Measurements from ENCODE around the gene ARHGAP31.

The ARHGAP31 gene

DNA sequence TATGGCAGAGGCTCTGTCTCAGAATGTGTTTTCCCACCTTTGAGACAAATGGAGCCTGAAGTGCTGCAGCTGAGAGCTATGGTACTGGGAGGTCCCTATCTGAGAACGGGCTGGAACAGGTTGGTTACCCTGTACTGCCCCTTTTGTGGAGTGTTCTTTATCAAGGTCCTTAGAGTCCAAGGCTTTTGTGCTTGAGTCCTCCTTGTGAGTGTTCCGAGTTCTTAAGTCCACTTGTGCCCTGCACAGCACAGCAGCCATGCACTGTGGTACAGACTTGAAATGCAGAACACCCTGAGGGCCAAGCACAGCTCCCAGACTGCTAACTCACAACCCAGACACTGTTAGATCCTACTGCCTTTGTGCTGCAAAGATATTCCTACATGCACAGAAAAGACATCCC lies 67.8 kb downstream of the ARHGAP31 start:
- H3K36me3 ChIP-seq (ENCODE audit: control insufficient read depth in 2 of 2, insufficient read depth in 1 of 2, low read length in 2 of 2): no peaks in the 10 kb centered on the region
- no peak for TF ChIP-seq ZNF132 (tag by site-specific recombination; IDR thresholded peaks at IDR 0.05; ENCODE audit: borderline replicate concordance)
- no peak for TF ChIP-seq BCL11B (tag by site-specific recombination; IDR thresholded peaks at IDR 0.05; ENCODE audit: low read depth)
- no peak for TF ChIP-seq SCRT1 (tag by site-specific recombination; IDR thresholded peaks at IDR 0.05; ENCODE audit: borderline replicate concordance)
- no peak for TF ChIP-seq ZNF624 (tag by site-specific recombination; IDR thresholded peaks at IDR 0.05)
- TF ChIP-seq, protein P1, sequence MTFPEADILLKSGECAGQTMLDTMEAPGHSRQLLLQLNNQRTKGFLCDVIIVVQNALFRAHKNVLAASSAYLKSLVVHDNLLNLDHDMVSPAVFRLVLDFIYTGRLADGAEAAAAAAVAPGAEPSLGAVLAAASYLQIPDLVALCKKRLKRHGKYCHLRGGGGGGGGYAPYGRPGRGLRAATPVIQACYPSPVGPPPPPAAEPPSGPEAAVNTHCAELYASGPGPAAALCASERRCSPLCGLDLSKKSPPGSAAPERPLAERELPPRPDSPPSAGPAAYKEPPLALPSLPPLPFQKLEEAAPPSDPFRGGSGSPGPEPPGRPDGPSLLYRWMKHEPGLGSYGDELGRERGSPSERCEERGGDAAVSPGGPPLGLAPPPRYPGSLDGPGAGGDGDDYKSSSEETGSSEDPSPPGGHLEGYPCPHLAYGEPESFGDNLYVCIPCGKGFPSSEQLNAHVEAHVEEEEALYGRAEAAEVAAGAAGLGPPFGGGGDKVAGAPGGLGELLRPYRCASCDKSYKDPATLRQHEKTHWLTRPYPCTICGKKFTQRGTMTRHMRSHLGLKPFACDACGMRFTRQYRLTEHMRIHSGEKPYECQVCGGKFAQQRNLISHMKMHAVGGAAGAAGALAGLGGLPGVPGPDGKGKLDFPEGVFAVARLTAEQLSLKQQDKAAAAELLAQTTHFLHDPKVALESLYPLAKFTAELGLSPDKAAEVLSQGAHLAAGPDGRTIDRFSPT (tag by site-specific recombination; IDR thresholded peaks at IDR 0.05): no peak
- TF ChIP-seq, protein P2, sequence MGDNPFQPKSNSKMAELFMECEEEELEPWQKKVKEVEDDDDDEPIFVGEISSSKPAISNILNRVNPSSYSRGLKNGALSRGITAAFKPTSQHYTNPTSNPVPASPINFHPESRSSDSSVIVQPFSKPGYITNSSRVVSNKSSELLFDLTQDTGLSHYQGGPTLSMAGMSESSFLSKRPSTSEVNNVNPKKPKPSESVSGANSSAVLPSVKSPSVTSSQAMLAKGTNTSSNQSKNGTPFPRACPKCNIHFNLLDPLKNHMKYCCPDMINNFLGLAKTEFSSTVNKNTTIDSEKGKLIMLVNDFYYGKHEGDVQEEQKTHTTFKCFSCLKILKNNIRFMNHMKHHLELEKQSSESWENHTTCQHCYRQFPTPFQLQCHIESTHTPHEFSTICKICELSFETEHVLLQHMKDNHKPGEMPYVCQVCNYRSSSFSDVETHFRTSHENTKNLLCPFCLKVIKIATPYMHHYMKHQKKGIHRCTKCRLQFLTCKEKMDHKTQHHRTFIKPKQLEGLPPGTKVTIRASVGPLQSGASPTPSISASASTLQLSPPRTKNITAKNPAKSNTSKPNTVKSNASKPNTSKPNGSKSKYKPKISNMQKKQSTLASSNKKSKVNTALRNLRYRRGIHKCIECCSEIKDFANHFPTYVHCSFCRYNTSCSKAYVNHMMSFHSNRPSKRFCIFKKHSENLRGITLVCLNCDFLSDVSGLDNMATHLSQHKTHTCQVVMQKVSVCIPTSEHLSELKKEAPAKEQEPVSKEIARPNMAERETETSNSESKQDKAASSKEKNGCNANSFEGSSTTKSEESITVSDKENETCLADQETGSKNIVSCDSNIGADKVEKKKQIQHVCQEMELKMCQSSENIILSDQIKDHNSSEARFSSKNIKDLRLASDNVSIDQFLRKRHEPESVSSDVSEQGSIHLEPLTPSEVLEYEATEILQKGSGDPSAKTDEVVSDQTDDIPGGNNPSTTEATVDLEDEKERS (tag by site-specific recombination; IDR thresholded peaks at IDR 0.05): no peak
- TF ChIP-seq, protein P3, sequence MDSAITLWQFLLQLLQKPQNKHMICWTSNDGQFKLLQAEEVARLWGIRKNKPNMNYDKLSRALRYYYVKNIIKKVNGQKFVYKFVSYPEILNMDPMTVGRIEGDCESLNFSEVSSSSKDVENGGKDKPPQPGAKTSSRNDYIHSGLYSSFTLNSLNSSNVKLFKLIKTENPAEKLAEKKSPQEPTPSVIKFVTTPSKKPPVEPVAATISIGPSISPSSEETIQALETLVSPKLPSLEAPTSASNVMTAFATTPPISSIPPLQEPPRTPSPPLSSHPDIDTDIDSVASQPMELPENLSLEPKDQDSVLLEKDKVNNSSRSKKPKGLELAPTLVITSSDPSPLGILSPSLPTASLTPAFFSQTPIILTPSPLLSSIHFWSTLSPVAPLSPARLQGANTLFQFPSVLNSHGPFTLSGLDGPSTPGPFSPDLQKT (IDR thresholded peaks at IDR 0.05; ENCODE audit: borderline replicate concordance, low read depth, low read length): no peak
- TF ChIP-seq, protein P4, sequence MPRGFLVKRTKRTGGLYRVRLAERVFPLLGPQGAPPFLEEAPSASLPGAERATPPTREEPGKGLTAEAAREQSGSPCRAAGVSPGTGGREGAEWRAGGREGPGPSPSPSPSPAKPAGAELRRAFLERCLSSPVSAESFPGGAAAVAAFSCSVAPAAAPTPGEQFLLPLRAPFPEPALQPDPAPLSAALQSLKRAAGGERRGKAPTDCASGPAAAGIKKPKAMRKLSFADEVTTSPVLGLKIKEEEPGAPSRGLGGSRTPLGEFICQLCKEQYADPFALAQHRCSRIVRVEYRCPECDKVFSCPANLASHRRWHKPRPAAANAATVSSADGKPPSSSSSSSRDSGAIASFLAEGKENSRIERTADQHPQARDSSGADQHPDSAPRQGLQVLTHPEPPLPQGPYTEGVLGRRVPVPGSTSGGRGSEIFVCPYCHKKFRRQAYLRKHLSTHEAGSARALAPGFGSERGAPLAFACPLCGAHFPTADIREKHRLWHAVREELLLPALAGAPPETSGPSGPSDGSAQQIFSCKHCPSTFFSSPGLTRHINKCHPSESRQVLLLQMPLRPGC (tag by site-specific recombination; IDR thresholded peaks at IDR 0.05): no peak
- TF ChIP-seq ZSCAN23 (tag by site-specific recombination; IDR thresholded peaks at IDR 0.05): no peak
- H3K9me3 ChIP-seq (ENCODE audit: control insufficient read depth, insufficient read depth, low read depth, low read length): no peaks in the 10 kb centered on the region
- ChIA-PET POLR2A (interaction anchor here (1.2 kb wide), 1 partner anchor 121 kb away, joined by 3 read pairs; the partner anchor contains the start of gene B4GALT4), CTCF (interaction anchor here (0.6 kb wide), 1 partner anchor 62 kb away, joined by 3 read pairs; no protein-coding TSS in a partner anchor)
- H3K4me3 ChIP-seq (ENCODE audit: low read depth, low read length): no peak overlapping the region
- no peak overlapping the region for H3K27ac ChIP-seq (ENCODE audit: extremely low read depth, low read depth, low read length)
- no peaks in the 10 kb centered on the region for H3K4me1 ChIP-seq (ENCODE audit: control insufficient read depth, insufficient read depth, low read length)

DNA sequence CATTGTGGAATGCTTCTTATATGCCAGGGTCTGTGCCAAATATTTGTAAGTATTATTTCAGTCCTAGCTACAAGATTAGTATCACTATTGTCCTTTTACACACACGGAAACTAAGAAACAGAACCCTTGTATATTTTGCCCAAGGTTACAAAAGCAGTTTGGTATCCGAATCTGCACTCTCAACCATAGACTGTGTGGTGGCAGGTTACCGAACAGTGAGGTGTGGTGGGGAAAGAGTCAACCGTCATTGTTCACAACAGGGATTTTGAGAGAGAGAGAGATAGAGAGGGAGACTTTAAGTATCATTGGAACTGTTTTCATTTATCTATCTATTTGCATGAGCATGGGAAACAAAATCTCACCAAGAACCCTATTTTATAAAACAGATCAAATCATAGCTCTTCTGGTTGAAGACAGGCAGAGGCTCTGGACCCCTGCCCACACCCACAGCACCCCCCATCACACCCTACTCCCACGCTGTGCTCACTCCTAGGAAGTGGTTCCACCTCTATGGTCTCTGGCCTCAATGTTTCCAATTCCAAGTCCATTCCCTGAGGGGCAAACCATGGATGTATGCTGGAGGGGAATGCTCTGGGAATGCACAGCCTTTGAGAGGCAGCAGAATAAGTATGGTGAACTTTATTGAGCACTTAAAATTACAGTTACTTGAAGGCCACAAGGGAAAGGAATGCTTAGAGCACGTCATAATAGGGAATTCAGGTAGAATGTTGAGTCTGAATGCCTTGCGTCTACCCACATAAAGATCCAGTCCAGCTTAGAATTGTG lies 69.0 kb downstream of the ARHGAP31 start:
- Histone ChIP-seq H3K4me1 (ENCODE audit: control insufficient read depth, insufficient read depth, low read length) (no peaks in the 10 kb centered on the region), H3K9me3 (ENCODE audit: control insufficient read depth, insufficient read depth, low read depth, low read length) (no peaks in the 10 kb centered on the region), H3K27ac (ENCODE audit: extremely low read depth, low read depth, low read length) (no peak overlapping the region), H3K4me3 (ENCODE audit: low read depth, low read length) (no peak overlapping the region), H3K36me3 (ENCODE audit: control insufficient read depth in 2 of 2, insufficient read depth in 1 of 2, low read length in 2 of 2) (no peaks in the 10 kb centered on the region)
- ChIA-PET POLR2A (interaction anchor here (1.2 kb wide), 1 partner anchor 122 kb away, joined by 3 read pairs; the partner anchor contains the start of gene B4GALT4), CTCF (no interaction called here)
- TF ChIP-seq ZNF837 (tag by site-specific recombination; IDR thresholded peaks at IDR 0.05) (no peak), GLI4 (tag by site-specific recombination; IDR thresholded peaks at IDR 0.05) (no peak), YY1 (tag by site-specific recombination; IDR thresholded peaks at IDR 0.05) (no peak), SALL2 (tag by site-specific recombination; IDR thresholded peaks at IDR 0.05; ENCODE audit: borderline replicate concordance) (no peak)
- TF ChIP-seq, protein P5, sequence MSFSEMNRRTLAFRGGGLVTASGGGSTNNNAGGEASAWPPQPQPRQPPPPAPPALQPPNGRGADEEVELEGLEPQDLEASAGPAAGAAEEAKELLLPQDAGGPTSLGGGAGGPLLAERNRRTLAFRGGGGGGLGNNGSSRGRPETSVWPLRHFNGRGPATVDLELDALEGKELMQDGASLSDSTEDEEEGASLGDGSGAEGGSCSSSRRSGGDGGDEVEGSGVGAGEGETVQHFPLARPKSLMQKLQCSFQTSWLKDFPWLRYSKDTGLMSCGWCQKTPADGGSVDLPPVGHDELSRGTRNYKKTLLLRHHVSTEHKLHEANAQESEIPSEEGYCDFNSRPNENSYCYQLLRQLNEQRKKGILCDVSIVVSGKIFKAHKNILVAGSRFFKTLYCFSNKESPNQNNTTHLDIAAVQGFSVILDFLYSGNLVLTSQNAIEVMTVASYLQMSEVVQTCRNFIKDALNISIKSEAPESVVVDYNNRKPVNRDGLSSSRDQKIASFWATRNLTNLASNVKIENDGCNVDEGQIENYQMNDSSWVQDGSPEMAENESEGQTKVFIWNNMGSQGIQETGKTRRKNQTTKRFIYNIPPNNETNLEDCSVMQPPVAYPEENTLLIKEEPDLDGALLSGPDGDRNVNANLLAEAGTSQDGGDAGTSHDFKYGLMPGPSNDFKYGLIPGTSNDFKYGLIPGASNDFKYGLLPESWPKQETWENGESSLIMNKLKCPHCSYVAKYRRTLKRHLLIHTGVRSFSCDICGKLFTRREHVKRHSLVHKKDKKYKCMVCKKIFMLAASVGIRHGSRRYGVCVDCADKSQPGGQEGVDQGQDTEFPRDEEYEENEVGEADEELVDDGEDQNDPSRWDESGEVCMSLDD (tag by site-specific recombination; IDR thresholded peaks at IDR 0.05): no peak
- TF ChIP-seq, protein P6, sequence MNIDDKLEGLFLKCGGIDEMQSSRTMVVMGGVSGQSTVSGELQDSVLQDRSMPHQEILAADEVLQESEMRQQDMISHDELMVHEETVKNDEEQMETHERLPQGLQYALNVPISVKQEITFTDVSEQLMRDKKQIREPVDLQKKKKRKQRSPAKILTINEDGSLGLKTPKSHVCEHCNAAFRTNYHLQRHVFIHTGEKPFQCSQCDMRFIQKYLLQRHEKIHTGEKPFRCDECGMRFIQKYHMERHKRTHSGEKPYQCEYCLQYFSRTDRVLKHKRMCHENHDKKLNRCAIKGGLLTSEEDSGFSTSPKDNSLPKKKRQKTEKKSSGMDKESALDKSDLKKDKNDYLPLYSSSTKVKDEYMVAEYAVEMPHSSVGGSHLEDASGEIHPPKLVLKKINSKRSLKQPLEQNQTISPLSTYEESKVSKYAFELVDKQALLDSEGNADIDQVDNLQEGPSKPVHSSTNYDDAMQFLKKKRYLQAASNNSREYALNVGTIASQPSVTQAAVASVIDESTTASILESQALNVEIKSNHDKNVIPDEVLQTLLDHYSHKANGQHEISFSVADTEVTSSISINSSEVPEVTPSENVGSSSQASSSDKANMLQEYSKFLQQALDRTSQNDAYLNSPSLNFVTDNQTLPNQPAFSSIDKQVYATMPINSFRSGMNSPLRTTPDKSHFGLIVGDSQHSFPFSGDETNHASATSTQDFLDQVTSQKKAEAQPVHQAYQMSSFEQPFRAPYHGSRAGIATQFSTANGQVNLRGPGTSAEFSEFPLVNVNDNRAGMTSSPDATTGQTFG (tag by site-specific recombination; IDR thresholded peaks at IDR 0.05; ENCODE audit: borderline replicate concordance): no peak
- TF ChIP-seq, protein P7, sequence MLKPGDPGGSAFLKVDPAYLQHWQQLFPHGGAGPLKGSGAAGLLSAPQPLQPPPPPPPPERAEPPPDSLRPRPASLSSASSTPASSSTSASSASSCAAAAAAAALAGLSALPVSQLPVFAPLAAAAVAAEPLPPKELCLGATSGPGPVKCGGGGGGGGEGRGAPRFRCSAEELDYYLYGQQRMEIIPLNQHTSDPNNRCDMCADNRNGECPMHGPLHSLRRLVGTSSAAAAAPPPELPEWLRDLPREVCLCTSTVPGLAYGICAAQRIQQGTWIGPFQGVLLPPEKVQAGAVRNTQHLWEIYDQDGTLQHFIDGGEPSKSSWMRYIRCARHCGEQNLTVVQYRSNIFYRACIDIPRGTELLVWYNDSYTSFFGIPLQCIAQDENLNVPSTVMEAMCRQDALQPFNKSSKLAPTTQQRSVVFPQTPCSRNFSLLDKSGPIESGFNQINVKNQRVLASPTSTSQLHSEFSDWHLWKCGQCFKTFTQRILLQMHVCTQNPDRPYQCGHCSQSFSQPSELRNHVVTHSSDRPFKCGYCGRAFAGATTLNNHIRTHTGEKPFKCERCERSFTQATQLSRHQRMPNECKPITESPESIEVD (tag by site-specific recombination; IDR thresholded peaks at IDR 0.05): no peak
